ENCODE measurements around the gene PDSS2.

PDSS2 gene

GRCh38 chr6:107360476-107360875, 98.9 kb downstream of the PDSS2 start:
- DNase-seq (ENCODE audit: low read depth) = no peak

- DNase-seq (ENCODE audit: low read depth) = no peak
Observed at GRCh38 chr6:107357842-107358241, 101.5 kb downstream of the PDSS2 start.

- DNase-seq (ENCODE audit: low read depth) = no peak
Observed at GRCh38 chr6:107357031-107357430, 102.3 kb downstream of the PDSS2 start.

GRCh38 chr6:107355659-107356058, 103.7 kb downstream of the PDSS2 start:
- no peak for DNase-seq (ENCODE audit: low read depth)

GRCh38 chr6:107354451-107354850, 104.9 kb downstream of the PDSS2 start:
- no peak for DNase-seq (ENCODE audit: low read depth)

- DNase-seq (ENCODE audit: low read depth) = no peak
Observed at GRCh38 chr6:107353773-107354382, 105.5 kb downstream of the PDSS2 start.

- no peak for DNase-seq (ENCODE audit: low read depth)
Observed at GRCh38 chr6:107348224-107348623, 111.1 kb downstream of the PDSS2 start.

GRCh38 chr6:107345393-107345792, 114.0 kb downstream of the PDSS2 start:
- no peak for DNase-seq (ENCODE audit: low read depth)

- DNase-seq (ENCODE audit: low read depth) = no peak
Observed at GRCh38 chr6:107344981-107345380, 114.4 kb downstream of the PDSS2 start.

GRCh38 chr6:107344383-107344782, 115.0 kb downstream of the PDSS2 start:
- DNase-seq (ENCODE audit: low read depth) = no peak

GRCh38 chr6:107342144-107342543, 117.2 kb downstream of the PDSS2 start:
- no peak for DNase-seq (ENCODE audit: low read depth)

GRCh38 chr6:107340881-107341280, 118.5 kb downstream of the PDSS2 start:
- DNase-seq (ENCODE audit: low read depth) = no peak

- DNase-seq (ENCODE audit: low read depth) = no peak
Observed at GRCh38 chr6:107337191-107337741, 122.1 kb downstream of the PDSS2 start.

- DNase-seq (ENCODE audit: low read depth) = no peak
Observed at GRCh38 chr6:107334026-107334425, 125.3 kb downstream of the PDSS2 start.

GRCh38 chr6:107333491-107333890, 125.9 kb downstream of the PDSS2 start:
- DNase-seq (ENCODE audit: low read depth) = no peak

GRCh38 chr6:107331409-107332386, 127.7 kb downstream of the PDSS2 start:
- DNase-seq (ENCODE audit: low read depth) = no peak

GRCh38 chr6:107330168-107330567, 129.2 kb downstream of the PDSS2 start:
- no peak for DNase-seq (ENCODE audit: low read depth)

GRCh38 chr6:107329063-107329860, 130.1 kb downstream of the PDSS2 start:
- no peak for DNase-seq (ENCODE audit: low read depth)

GRCh38 chr6:107328081-107328480, 131.3 kb downstream of the PDSS2 start:
- DNase-seq (ENCODE audit: low read depth) = no peak

GRCh38 chr6:107323133-107323785, 136.1 kb downstream of the PDSS2 start:
- no peak for DNase-seq (ENCODE audit: low read depth)

- no peak for DNase-seq (ENCODE audit: low read depth)
Observed at GRCh38 chr6:107321793-107322192, 137.6 kb downstream of the PDSS2 start.

All from GM04503 (cell line).